Measurements from ENCODE around the gene GNAI1.

The GNAI1 gene

GRCh38 chr7:80159802-80160201, 25.2 kb downstream of the GNAI1 start:
- no peak for DNase-seq
- no peak for ATAC-seq

GRCh38 chr7:80161466-80161865, 26.8 kb downstream of the GNAI1 start:
- no peak for ATAC-seq
- no peak for DNase-seq

- DNase-seq (no peak), ATAC-seq (no peak)
These were observed 30.5 kb downstream of the GNAI1 start for GRCh38 chr7:80165177-80165576.

GRCh38 chr7:80170445-80170844, 35.8 kb downstream of the GNAI1 start:
- DNase-seq (no peak), ATAC-seq (no peak)

GRCh38 chr7:80172387-80172786, 37.8 kb downstream of the GNAI1 start:
- DNase-seq, result no peak

GRCh38 chr7:80175744-80176143, 41.1 kb downstream of the GNAI1 start:
- ATAC-seq, result peak; percentile 81

More at GRCh38 chr7:80172387-80172786, 37.8 kb downstream of the GNAI1 start:
- ATAC-seq, result no peak

GRCh38 chr7:80181411-80181810, 46.8 kb downstream of the GNAI1 start:
- ATAC-seq (no peak), DNase-seq (no peak)

More at GRCh38 chr7:80175744-80176143, 41.1 kb downstream of the GNAI1 start:
- no peak for DNase-seq

GRCh38 chr7:80182630-80183276, 48.1 kb downstream of the GNAI1 start:
- DNase-seq (no peak), ATAC-seq (no peak)

- no peak for ATAC-seq
- DNase-seq, result no peak
These were observed 48.7 kb downstream of the GNAI1 start for GRCh38 chr7:80183351-80183750.

- DNase-seq, result no peak
- no peak for ATAC-seq
These were observed 49.5 kb downstream of the GNAI1 start for GRCh38 chr7:80183900-80184685.

- no peak for ATAC-seq
- DNase-seq, result no peak
These were observed 50.1 kb downstream of the GNAI1 start for GRCh38 chr7:80184693-80185092.

- DNase-seq (no peak), ATAC-seq (no peak)
These were observed 50.9 kb downstream of the GNAI1 start for GRCh38 chr7:80185571-80185970.

- no peak for ATAC-seq
These were observed 52.1 kb downstream of the GNAI1 start for GRCh38 chr7:80186721-80187120.

GRCh38 chr7:80187279-80187678, 52.6 kb downstream of the GNAI1 start:
- DNase-seq (no peak), ATAC-seq (no peak)

More at GRCh38 chr7:80186721-80187120, 52.1 kb downstream of the GNAI1 start:
- no peak for DNase-seq

GRCh38 chr7:80187727-80188126, 53.1 kb downstream of the GNAI1 start:
- no peak for DNase-seq

GRCh38 chr7:80189638-80190037, 55.0 kb downstream of the GNAI1 start:
- DNase-seq, result no peak
- no peak for ATAC-seq

More at GRCh38 chr7:80187727-80188126, 53.1 kb downstream of the GNAI1 start:
- no peak for ATAC-seq

GRCh38 chr7:80197627-80198026, 63.0 kb downstream of the GNAI1 start:
- ATAC-seq (no peak), DNase-seq (no peak)

GRCh38 chr7:80199051-80199450, 64.4 kb downstream of the GNAI1 start:
- no peak for DNase-seq

GRCh38 chr7:80204454-80204853, 69.8 kb downstream of the GNAI1 start:
- no peak for ATAC-seq
- DNase-seq, result no peak

More at GRCh38 chr7:80199051-80199450, 64.4 kb downstream of the GNAI1 start:
- no peak for ATAC-seq

- ATAC-seq (no peak), DNase-seq (no peak)
These were observed 70.3 kb downstream of the GNAI1 start for GRCh38 chr7:80204919-80205318.

- no peak for ATAC-seq
These were observed 72.1 kb downstream of the GNAI1 start for GRCh38 chr7:80206763-80207162.

GRCh38 chr7:80207501-80207900, 72.9 kb downstream of the GNAI1 start:
- DNase-seq, result no peak
- ATAC-seq, result no peak

More at GRCh38 chr7:80206763-80207162, 72.1 kb downstream of the GNAI1 start:
- no peak for DNase-seq

- DNase-seq, result no peak
- no peak for ATAC-seq
These were observed 74.1 kb downstream of the GNAI1 start for GRCh38 chr7:80208700-80209099.

GRCh38 chr7:80210400-80210799, 75.8 kb downstream of the GNAI1 start:
- no peak for DNase-seq
- no peak for ATAC-seq
